Esophagus squamous epithelium (tissue), 4 donors: ENCODE results near the gene CCR1.

Experiments
- POLR2A ChIP-seq, 4 donors: fragments of 450-650 bp; IDR thresholded peaks; one replicate each; pipeline ENCODE4 v1.6.1; 2017; ENCODE audit warnings: antibody characterized with exemption in 4 of 4, mild to moderate bottlenecking in 4 of 4, moderate library complexity in 3 of 4
- TF ChIP-seq, protein P1 (sequence below), 6 experiments: fragments of 450-650 bp in 4 of 6; fragments of 200-600 bp in 2 of 6; sonication (generic) in 2 of 6; IDR thresholded peaks; one replicate each; pipeline ENCODE4 v1.5.1; 2016 to 2019; ENCODE audit warnings: antibody characterized with exemption in 6 of 6, mild to moderate bottlenecking in 4 of 6, moderate library complexity in 4 of 6

DNA sequence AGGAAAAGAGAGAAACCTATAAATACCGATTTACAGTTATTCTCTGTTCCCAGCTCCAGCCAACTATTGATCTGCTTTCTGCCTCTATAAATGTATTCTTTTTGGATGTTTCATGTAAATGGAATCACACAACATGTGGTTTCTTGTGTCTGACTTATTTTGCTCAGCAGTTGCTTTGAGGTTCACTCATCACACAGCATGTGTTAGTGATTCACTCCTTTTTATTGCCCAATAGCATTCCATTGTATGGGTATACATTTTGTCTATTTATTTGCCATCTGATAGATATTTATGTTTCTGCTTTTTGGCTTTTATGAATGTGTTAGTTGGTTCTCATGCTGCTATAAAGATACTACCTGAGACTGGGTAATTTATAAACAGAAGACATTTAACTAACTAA lies 23.6 kb downstream of the CCR1 start:
- TF ChIP-seq, protein P1, sequence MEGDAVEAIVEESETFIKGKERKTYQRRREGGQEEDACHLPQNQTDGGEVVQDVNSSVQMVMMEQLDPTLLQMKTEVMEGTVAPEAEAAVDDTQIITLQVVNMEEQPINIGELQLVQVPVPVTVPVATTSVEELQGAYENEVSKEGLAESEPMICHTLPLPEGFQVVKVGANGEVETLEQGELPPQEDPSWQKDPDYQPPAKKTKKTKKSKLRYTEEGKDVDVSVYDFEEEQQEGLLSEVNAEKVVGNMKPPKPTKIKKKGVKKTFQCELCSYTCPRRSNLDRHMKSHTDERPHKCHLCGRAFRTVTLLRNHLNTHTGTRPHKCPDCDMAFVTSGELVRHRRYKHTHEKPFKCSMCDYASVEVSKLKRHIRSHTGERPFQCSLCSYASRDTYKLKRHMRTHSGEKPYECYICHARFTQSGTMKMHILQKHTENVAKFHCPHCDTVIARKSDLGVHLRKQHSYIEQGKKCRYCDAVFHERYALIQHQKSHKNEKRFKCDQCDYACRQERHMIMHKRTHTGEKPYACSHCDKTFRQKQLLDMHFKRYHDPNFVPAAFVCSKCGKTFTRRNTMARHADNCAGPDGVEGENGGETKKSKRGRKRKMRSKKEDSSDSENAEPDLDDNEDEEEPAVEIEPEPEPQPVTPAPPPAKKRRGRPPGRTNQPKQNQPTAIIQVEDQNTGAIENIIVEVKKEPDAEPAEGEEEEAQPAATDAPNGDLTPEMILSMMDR (IDR thresholded peaks at IDR 0.05) = no peak
- TF ChIP-seq POLR2A (IDR thresholded peaks at IDR 0.05) = no peak
